ENCODE results near the gene KITLG.

KITLG gene

GRCh38 chr12:88600272-88600671 lies 20.0 kb upstream of the KITLG start:
- Histone ChIP-seq H3K4me1 (ENCODE audit: control insufficient read depth, insufficient read depth, low read length) (no peaks in the 10 kb centered on the region), H3K27ac (ENCODE audit: low read depth, low read length) (no peak overlapping the region), H3K4me3 (ENCODE audit: low read depth, low read length) (no peak overlapping the region), H3K9ac (ENCODE audit: low read length) (no peak overlapping the region), H3K36me3 (ENCODE audit: control insufficient read depth, insufficient read depth, low read length) (no peaks in the 10 kb centered on the region), H3K27me3 (ENCODE audit: control insufficient read depth, insufficient read depth, low read length) (no peaks in the 10 kb centered on the region), H3K9me3 (ENCODE audit: control insufficient read depth, insufficient read depth, low read depth, low read length) (peaks cover 3% of the 10 kb centered on the region; the same call in 1 of the 2 replicates)

- Histone ChIP-seq H3K27ac (ENCODE audit: low read depth, low read length) (no peak overlapping the region), H3K27me3 (ENCODE audit: control insufficient read depth, insufficient read depth, low read length) (no peaks in the 10 kb centered on the region), H3K4me3 (ENCODE audit: low read depth, low read length) (no peak overlapping the region), H3K9ac (ENCODE audit: low read length) (no peak overlapping the region), H3K9me3 (ENCODE audit: control insufficient read depth, insufficient read depth, low read depth, low read length) (no peaks in the 10 kb centered on the region), H3K4me1 (ENCODE audit: control insufficient read depth, insufficient read depth, low read length) (no peaks in the 10 kb centered on the region), H3K36me3 (ENCODE audit: control insufficient read depth, insufficient read depth, low read length) (no peaks in the 10 kb centered on the region)
Observed at GRCh38 chr12:88597365-88597764, 17.1 kb upstream of the KITLG start.

- Histone ChIP-seq H3K9ac (ENCODE audit: low read length) (no peak overlapping the region), H3K27ac (ENCODE audit: low read depth, low read length) (no peak overlapping the region), H3K27me3 (ENCODE audit: control insufficient read depth, insufficient read depth, low read length) (no peaks in the 10 kb centered on the region), H3K9me3 (ENCODE audit: control insufficient read depth, insufficient read depth, low read depth, low read length) (no peaks in the 10 kb centered on the region), H3K36me3 (ENCODE audit: control insufficient read depth, insufficient read depth, low read length) (no peaks in the 10 kb centered on the region), H3K4me1 (ENCODE audit: control insufficient read depth, insufficient read depth, low read length) (no peaks in the 10 kb centered on the region), H3K4me3 (ENCODE audit: low read depth, low read length) (no peak overlapping the region)
Observed at GRCh38 chr12:88595697-88596096, 15.4 kb upstream of the KITLG start.

- no peaks in the 10 kb centered on the region for H3K27me3 ChIP-seq (ENCODE audit: control insufficient read depth, insufficient read depth, low read length)
- no peak overlapping the region for H3K4me3 ChIP-seq (ENCODE audit: low read depth, low read length)
- no peaks in the 10 kb centered on the region for H3K9me3 ChIP-seq (ENCODE audit: control insufficient read depth, insufficient read depth, low read depth, low read length)
- H3K27ac ChIP-seq (ENCODE audit: low read depth, low read length), result no peak overlapping the region
- H3K9ac ChIP-seq (ENCODE audit: low read length), result no peak overlapping the region
- H3K36me3 ChIP-seq (ENCODE audit: control insufficient read depth, insufficient read depth, low read length), result no peaks in the 10 kb centered on the region
- H3K4me1 ChIP-seq (ENCODE audit: control insufficient read depth, insufficient read depth, low read length), result no peaks in the 10 kb centered on the region
Observed at GRCh38 chr12:88594780-88595179, 14.5 kb upstream of the KITLG start.

GRCh38 chr12:88591343-88591742 lies 11.1 kb upstream of the KITLG start:
- Histone ChIP-seq H3K4me1 (ENCODE audit: control insufficient read depth, insufficient read depth, low read length) (no peaks in the 10 kb centered on the region), H3K4me3 (ENCODE audit: low read depth, low read length) (no peak overlapping the region), H3K9ac (ENCODE audit: low read length) (no peak overlapping the region), H3K27ac (ENCODE audit: low read depth, low read length) (no peak overlapping the region), H3K36me3 (ENCODE audit: control insufficient read depth, insufficient read depth, low read length) (no peaks in the 10 kb centered on the region), H3K27me3 (ENCODE audit: control insufficient read depth, insufficient read depth, low read length) (no peaks in the 10 kb centered on the region), H3K9me3 (ENCODE audit: control insufficient read depth, insufficient read depth, low read depth, low read length) (peaks cover 17% of the 10 kb centered on the region)

- no peaks in the 10 kb centered on the region for H3K36me3 ChIP-seq (ENCODE audit: control insufficient read depth, insufficient read depth, low read length)
Observed at GRCh38 chr12:88590851-88591250, 10.6 kb upstream of the KITLG start.

GRCh38 chr12:88585077-88585476 lies 4.8 kb upstream of the KITLG start:
- Histone ChIP-seq H3K4me3 (ENCODE audit: low read depth, low read length) (no peak overlapping the region), H3K27me3 (ENCODE audit: control insufficient read depth, insufficient read depth, low read length) (peaks cover 3% of the 10 kb centered on the region; the same call in 1 of the 2 replicates), H3K36me3 (ENCODE audit: control insufficient read depth, insufficient read depth, low read length) (no peaks in the 10 kb centered on the region), H3K9ac (ENCODE audit: low read length) (no peak overlapping the region), H3K9me3 (ENCODE audit: control insufficient read depth, insufficient read depth, low read depth, low read length) (peaks cover 36% of the 10 kb centered on the region), H3K4me1 (ENCODE audit: control insufficient read depth, insufficient read depth, low read length) (no peaks in the 10 kb centered on the region; the same call in 1 of the 2 replicates), H3K27ac (ENCODE audit: low read depth, low read length) (no peak overlapping the region)

More at GRCh38 chr12:88590851-88591250, 10.6 kb upstream of the KITLG start:
- H3K4me1 ChIP-seq (ENCODE audit: control insufficient read depth, insufficient read depth, low read length), result no peaks in the 10 kb centered on the region
- H3K9me3 ChIP-seq (ENCODE audit: control insufficient read depth, insufficient read depth, low read depth, low read length), result peaks cover 20% of the 10 kb centered on the region
- H3K27me3 ChIP-seq (ENCODE audit: control insufficient read depth, insufficient read depth, low read length), result no peaks in the 10 kb centered on the region
- no peak overlapping the region for H3K27ac ChIP-seq (ENCODE audit: low read depth, low read length)
- no peak overlapping the region for H3K4me3 ChIP-seq (ENCODE audit: low read depth, low read length)
- H3K9ac ChIP-seq (ENCODE audit: low read length), result no peak overlapping the region

GRCh38 chr12:88579601-88580050 lies 645 bp downstream of the KITLG start:
- H3K27ac ChIP-seq (ENCODE audit: low read depth, low read length), result no peak overlapping the region
- H3K4me3 ChIP-seq (ENCODE audit: low read depth, low read length), result peak overlapping the region; percentile 76
- peaks cover 3% of the 10 kb centered on the region; the same call in 1 of the 2 replicates for H3K27me3 ChIP-seq (ENCODE audit: control insufficient read depth, insufficient read depth, low read length)
- peaks cover 4% of the 10 kb centered on the region; the same call in 1 of the 2 replicates for H3K9me3 ChIP-seq (ENCODE audit: control insufficient read depth, insufficient read depth, low read depth, low read length)
- no peaks in the 10 kb centered on the region for H3K36me3 ChIP-seq (ENCODE audit: control insufficient read depth, insufficient read depth, low read length)
- peak overlapping the region; percentile 53 for H3K9ac ChIP-seq (ENCODE audit: low read length)
- peaks cover 28% of the 10 kb centered on the region for H3K4me1 ChIP-seq (ENCODE audit: control insufficient read depth, insufficient read depth, low read length)

GRCh38 chr12:88579161-88579517 lies 1.1 kb downstream of the KITLG start:
- Histone ChIP-seq H3K4me1 (ENCODE audit: control insufficient read depth, insufficient read depth, low read length) (peaks cover 33% of the 10 kb centered on the region), H3K9ac (ENCODE audit: low read length) (peak overlapping the region; percentile 53), H3K27me3 (ENCODE audit: control insufficient read depth, insufficient read depth, low read length) (peaks cover 3% of the 10 kb centered on the region; the same call in 1 of the 2 replicates), H3K9me3 (ENCODE audit: control insufficient read depth, insufficient read depth, low read depth, low read length) (peaks cover 3% of the 10 kb centered on the region; the same call in 1 of the 2 replicates), H3K27ac (ENCODE audit: low read depth, low read length) (no peak overlapping the region), H3K4me3 (ENCODE audit: low read depth, low read length) (peak overlapping the region; percentile 76), H3K36me3 (ENCODE audit: control insufficient read depth, insufficient read depth, low read length) (no peaks in the 10 kb centered on the region)

- peak overlapping the region; percentile 76 for H3K4me3 ChIP-seq (ENCODE audit: low read depth, low read length)
- peaks cover 3% of the 10 kb centered on the region; the same call in 1 of the 2 replicates for H3K27me3 ChIP-seq (ENCODE audit: control insufficient read depth, insufficient read depth, low read length)
- H3K27ac ChIP-seq (ENCODE audit: low read depth, low read length), result no peak overlapping the region
- H3K4me1 ChIP-seq (ENCODE audit: control insufficient read depth, insufficient read depth, low read length), result peaks cover 39% of the 10 kb centered on the region
- no peaks in the 10 kb centered on the region for H3K36me3 ChIP-seq (ENCODE audit: control insufficient read depth, insufficient read depth, low read length)
- no peaks in the 10 kb centered on the region for H3K9me3 ChIP-seq (ENCODE audit: control insufficient read depth, insufficient read depth, low read depth, low read length)
- peak overlapping the region; percentile 53 for H3K9ac ChIP-seq (ENCODE audit: low read length)
Observed at GRCh38 chr12:88578276-88579160, 1.8 kb downstream of the KITLG start.

GRCh38 chr12:88577537-88577936 lies 2.7 kb downstream of the KITLG start:
- no peaks in the 10 kb centered on the region for H3K9me3 ChIP-seq (ENCODE audit: control insufficient read depth, insufficient read depth, low read depth, low read length)
- H3K36me3 ChIP-seq (ENCODE audit: control insufficient read depth, insufficient read depth, low read length), result no peaks in the 10 kb centered on the region
- H3K4me3 ChIP-seq (ENCODE audit: low read depth, low read length), result peak overlapping the region; percentile 76; the same call in 1 of the 2 replicates
- H3K27ac ChIP-seq (ENCODE audit: low read depth, low read length), result no peak overlapping the region
- no peak overlapping the region for H3K9ac ChIP-seq (ENCODE audit: low read length)
- H3K4me1 ChIP-seq (ENCODE audit: control insufficient read depth, insufficient read depth, low read length), result peaks cover 49% of the 10 kb centered on the region
- peaks cover 3% of the 10 kb centered on the region; the same call in 1 of the 2 replicates for H3K27me3 ChIP-seq (ENCODE audit: control insufficient read depth, insufficient read depth, low read length)
